Stimulated activated naive CD4-positive, alpha-beta T cell treated with Interleukin-2 at 50 U/mL for 16 hours (primary cell): ENCODE data around the gene BCAT1.
"Not testable (repeated sequence)": the region's sequence is repeated elsewhere in the genome, so short reads cannot be mapped to it uniquely, and the experiment has no call there.

ENCODE experiments used
- DNase-seq: peaks from one replicate; lab custom pipeline; 2025; lab: John Stamatoyannopoulos, UW

The BCAT1 gene

GRCh38 chr12:24814379-24815113 is 134.4 kb downstream of the BCAT1 start:
- no peak for DNase-seq

- DNase-seq: no peak
Measured at GRCh38 chr12:24810378-24810777, 138.5 kb downstream of the BCAT1 start.

- not testable (repeated sequence) for DNase-seq
Measured at GRCh38 chr12:24809306-24809705, 139.6 kb downstream of the BCAT1 start.

- DNase-seq: no peak
Measured at GRCh38 chr12:24808651-24809050, 140.2 kb downstream of the BCAT1 start.

- no peak for DNase-seq
Measured at GRCh38 chr12:24806386-24806785, 142.5 kb downstream of the BCAT1 start.

- DNase-seq: no peak
Measured at GRCh38 chr12:24803430-24804245, 145.3 kb downstream of the BCAT1 start.

- no peak for DNase-seq
Measured at GRCh38 chr12:24798335-24798734, 150.6 kb downstream of the BCAT1 start.

GRCh38 chr12:24797901-24798300 is 151.0 kb downstream of the BCAT1 start:
- no peak for DNase-seq

GRCh38 chr12:24796876-24797275 is 152.0 kb downstream of the BCAT1 start:
- no peak for DNase-seq

GRCh38 chr12:24795699-24796347 is 153.1 kb downstream of the BCAT1 start:
- no peak for DNase-seq

GRCh38 chr12:24791622-24792021 is 157.3 kb downstream of the BCAT1 start:
- DNase-seq: no peak

GRCh38 chr12:24788886-24789285 is 160.0 kb downstream of the BCAT1 start:
- no peak for DNase-seq

GRCh38 chr12:24780697-24781368 is 168.1 kb downstream of the BCAT1 start:
- DNase-seq: no peak

- no peak for DNase-seq
Measured at GRCh38 chr12:24778486-24779304, 170.2 kb downstream of the BCAT1 start.

GRCh38 chr12:24777359-24777758 is 171.5 kb downstream of the BCAT1 start:
- DNase-seq: no peak

- DNase-seq: no peak
Measured at GRCh38 chr12:24776861-24777260, 172.0 kb downstream of the BCAT1 start.

- DNase-seq: no peak
Measured at GRCh38 chr12:24775073-24775472, 173.8 kb downstream of the BCAT1 start.

GRCh38 chr12:24773996-24774395 is 174.9 kb downstream of the BCAT1 start:
- DNase-seq: no peak

GRCh38 chr12:24772813-24773212 is 176.1 kb downstream of the BCAT1 start:
- DNase-seq: no peak

- no peak for DNase-seq
Measured at GRCh38 chr12:24770821-24771220, 178.1 kb downstream of the BCAT1 start.

- DNase-seq: no peak
Measured at GRCh38 chr12:24770334-24770733, 178.6 kb downstream of the BCAT1 start.
